SHP77 treated with DMSO at 0.1 percent for 48 hours (cell line): Measurements from ENCODE around the gene CCR5.

Source experiments
- DNase-seq: peaks from one replicate; lab custom pipeline; 2025; lab: John Stamatoyannopoulos, UW

Gene CCR5

GRCh38 chr3:46359733-46360493 lies 10.8 kb upstream of the CCR5 start:
- peak; percentile 12 for DNase-seq

DNA sequence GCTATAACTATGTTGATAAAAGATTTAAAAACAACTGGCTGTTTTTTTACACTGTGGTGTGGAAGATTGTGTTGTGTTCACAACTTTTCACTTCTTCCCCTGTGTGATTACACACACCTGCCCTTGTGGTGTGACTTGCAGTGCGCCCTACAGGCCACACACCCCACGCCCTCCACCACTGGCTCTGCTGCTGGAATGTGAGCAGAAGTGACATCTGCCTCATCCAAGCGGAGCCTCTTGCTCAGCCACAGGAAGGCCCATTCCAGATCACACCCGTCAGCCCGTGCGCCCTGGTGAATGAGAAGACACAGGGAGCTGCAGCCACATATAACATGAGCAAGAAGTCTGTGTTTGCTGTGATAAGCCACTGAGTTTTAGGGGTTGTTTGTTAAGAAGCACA lies 9.8 kb upstream of the CCR5 start:
- no peak for DNase-seq

DNA sequence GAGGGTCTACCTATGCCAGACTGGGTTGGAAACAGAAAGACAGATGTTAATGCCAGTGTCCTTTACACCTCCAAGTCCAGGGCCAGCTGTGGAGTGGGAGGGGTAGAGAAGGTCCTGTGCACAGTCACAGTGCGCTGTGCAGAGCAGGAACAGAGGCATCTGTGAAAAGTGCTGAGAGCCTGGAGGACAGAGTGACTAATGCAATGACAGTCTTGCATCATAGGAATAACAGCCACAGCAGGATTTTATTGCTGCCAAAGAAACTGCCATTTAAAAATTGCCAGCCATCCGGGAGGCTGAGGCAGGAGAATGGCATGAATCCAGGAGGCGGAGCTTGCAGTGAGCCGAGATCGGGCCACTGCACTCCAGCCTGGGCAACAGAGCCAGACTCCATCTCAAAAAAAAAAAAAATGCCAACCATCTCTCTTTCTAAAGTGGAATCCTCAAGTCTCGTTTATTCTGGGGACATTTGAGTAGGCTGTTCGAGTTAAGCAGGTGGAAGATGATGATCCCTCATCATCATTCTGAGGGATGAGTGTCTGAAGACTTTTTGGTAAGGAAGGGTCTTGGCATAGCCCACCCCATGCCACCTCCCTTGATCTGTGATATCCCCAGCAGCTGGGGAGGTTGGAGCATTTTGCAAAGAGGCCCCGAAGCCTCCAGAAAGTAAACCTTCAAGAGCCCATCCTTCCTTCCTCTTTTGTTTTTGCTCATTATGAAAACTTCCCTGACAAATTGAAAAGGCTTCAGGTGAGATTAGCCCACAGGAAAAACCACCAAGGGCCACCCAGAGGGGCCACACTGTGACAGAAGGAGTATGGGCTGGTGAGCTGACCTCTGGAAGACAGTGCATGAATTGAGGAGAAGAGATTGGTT lies 9.1 kb upstream of the CCR5 start:
- DNase-seq, result no peak

DNA sequence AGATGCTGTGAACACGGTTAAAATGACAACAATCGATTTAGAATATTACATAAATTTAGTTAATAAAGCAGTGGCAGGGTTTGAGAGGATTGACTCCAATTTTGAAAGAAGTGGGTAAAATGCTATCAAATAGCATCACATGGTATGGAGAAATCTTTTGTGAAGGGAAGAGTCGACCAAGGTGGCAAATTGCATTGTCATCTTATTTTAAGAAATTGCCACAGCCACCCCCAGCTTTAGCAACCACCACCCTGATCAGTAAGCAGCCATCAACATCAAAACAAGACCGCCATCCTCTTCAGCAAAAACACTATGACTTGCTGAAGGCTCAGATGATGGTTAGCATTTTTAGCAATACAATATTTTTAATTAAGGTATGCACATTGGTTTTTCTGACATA lies 5.7 kb upstream of the CCR5 start:
- no peak for DNase-seq

GRCh38 chr3:46365737-46366524 lies 4.8 kb upstream of the CCR5 start:
- DNase-seq, result no peak

GRCh38 chr3:46367811-46368210 lies 2.9 kb upstream of the CCR5 start:
- DNase-seq, result no peak

DNA sequence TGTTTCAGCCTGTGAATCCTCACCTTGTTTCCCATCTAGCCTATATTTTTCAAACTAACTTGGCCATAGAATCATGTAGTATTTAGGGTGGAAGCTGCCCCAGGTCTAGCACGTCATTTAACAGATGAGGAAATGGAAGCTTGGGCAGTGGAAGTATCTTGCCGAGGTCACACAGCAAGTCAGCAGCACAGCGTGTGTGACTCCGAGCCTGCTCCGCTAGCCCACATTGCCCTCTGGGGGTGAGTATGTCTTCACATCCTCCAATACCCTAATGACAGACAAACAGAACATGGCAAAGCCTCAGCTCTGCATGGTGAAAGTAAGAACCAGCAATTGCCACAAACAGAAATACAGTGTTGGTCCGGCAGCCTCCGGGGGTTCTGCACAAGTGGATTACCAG lies 2.2 kb upstream of the CCR5 start:
- DNase-seq, result no peak

DNA sequence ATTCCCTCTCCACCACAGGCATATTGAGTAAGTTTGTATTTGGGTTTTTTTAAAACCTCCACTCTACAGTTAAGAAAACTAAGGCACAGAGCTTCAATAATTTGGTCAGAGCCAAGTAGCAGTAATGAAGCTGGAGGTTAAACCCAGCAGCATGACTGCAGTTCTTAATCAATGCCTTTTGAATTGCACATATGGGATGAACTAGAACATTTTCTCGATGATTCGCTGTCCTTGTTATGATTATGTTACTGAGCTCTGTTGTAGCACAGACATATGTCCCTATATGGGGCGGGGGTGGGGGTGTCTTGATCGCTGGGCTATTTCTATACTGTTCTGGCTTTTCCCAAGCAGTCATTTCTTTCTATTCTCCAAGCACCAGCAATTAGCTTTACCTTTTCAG lies 1.6 kb upstream of the CCR5 start:
- DNase-seq, result no peak

DNA sequence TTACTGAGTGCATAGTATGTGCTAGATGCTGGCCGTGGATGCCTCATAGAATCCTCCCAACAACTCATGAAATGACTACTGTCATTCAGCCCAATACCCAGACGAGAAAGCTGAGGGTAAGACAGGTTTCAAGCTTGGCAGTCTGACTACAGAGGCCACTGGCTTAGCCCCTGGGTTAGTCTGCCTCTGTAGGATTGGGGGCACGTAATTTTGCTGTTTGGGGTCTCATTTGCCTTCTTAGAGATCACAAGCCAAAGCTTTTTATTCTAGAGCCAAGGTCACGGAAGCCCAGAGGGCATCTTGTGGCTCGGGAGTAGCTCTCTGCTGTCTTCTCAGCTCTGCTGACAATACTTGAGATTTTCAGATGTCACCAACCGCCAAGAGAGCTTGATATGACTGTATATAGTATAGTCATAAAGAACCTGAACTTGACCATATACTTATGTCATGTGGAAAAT lies 1.0 kb upstream of the CCR5 start:
- DNase-seq, result no peak

- no peak for DNase-seq
Measured at GRCh38 chr3:46371519-46372340, 984 bp downstream of the CCR5 start.

GRCh38 chr3:46372492-46373359 lies 2.0 kb downstream of the CCR5 start:
- no peak for DNase-seq

- DNase-seq, result no peak
Measured at GRCh38 chr3:46374755-46375154, 4.0 kb downstream of the CCR5 start.

DNA sequence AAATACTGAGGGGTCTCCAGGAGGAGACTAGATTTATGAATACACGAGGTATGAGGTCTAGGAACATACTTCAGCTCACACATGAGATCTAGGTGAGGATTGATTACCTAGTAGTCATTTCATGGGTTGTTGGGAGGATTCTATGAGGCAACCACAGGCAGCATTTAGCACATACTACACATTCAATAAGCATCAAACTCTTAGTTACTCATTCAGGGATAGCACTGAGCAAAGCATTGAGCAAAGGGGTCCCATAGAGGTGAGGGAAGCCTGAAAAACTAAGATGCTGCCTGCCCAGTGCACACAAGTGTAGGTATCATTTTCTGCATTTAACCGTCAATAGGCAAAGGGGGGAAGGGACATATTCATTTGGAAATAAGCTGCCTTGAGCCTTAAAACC lies 4.5 kb downstream of the CCR5 start:
- DNase-seq, result no peak

GRCh38 chr3:46375814-46376213 lies 5.1 kb downstream of the CCR5 start:
- no peak for DNase-seq

DNA sequence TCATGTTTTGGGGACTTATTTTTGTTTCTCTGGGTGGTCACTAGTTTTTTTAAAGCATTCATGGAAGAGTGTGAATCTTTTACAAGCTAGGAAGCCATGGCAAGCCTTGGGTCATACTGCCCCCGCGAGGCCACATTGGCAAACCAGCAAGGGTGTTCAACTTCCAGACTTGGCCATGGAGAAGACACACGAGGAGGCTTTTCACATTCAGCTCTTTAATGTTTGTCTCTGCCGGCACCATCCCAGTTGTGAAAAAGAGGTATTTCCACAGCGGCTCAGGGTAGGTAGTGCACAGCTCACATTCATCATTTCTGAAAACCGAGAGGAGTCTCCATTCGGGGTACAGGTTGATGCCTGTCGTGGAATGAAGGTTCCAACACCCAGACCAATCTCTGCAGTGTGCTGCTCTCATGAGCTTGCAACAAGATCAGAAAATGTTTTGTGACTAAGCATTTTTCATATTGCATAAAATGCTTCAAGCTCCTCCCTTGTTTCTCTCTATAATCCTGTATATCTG lies 7.7 kb downstream of the CCR5 start:
- DNase-seq, result peak; percentile 43

- DNase-seq, result no peak
Measured at GRCh38 chr3:46380471-46381221, 9.9 kb downstream of the CCR5 start.

DNA sequence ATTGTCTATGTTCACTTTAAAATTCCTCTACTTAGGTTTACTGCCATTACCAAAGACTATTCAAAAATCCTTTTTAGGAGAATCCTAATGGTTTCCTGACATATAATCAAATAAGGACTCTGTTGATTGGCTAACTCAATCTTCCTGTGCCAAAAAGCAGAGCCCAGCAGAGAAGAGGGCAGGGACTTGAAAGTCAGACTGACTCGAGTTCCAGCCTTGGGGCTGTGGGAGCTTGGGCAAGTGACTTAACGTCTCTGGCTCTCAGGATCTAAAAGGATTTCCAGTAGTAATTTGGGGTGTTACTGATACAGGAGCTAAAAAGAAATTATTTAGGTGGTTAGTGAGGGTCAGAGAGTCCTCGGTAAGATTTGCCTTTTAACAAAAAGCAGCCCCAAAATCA lies 10.9 kb downstream of the CCR5 start:
- DNase-seq, result no peak

DNA sequence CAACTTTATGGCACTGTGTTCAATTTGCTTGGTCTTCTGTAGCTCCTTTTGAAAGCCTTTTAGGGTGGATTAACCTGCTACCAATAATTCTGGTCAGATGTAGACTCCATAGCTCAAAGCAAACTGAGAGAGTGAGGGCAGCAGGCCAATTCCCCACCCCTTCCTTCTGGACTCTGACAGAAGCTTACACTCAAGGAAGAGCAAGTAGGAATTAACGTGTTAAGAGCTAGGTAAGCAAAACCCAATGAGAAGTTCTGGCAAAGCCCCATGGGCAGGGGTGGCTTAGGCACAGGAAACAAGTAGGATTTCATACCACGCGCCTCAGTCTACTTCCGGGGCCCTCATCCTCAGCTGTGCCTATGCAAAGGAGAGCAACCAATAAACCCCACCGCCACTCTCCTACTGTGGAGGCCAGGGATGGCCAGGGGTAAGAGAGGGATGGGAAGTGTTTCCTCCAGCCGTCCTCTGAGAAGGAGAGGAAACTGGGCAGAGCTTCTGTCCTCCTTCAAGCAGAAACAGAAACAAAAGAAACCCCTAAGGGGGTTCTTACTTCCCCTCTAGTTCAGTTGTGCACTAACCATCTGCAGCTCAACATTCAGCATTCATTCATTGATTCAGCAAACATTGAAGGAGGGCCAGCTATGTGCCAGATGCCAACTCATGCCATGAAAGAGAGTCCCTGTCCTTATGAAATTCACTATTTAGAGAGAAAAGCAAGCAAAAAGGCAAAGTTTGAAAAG lies 12.6 kb downstream of the CCR5 start:
- DNase-seq, result no peak

- no peak for DNase-seq
Measured at GRCh38 chr3:46383951-46384330, 13.2 kb downstream of the CCR5 start.
